OCI-LY7 (cell line): ENCODE measurements around the gene RNF144B. TPM values are rescaled to one million over a fixed set of nuclear protein-coding genes. Genes with fewer than 3 reads are reported as not detected.
A peak's percentile ranks its signal among the peaks of the same experiment; 100 is the strongest.

Experiments
- BruUV-seq: library from RNA; stranded (reverse); fragments of 400-500 nt; replicated peaks from 2 replicates; lab custom pipeline; 2021; lab: Mats Ljungman, UMichigan
- CTCF ChIA-PET: fragments of 300-600 bp; sonication (Branson Sonifier 250); formaldehyde crosslinking; loops from one replicate; lab custom pipeline; 2022; ENCODE audit warnings: antibody characterized with exemption; ENCODE audit not compliant: unreplicated experiment; lab: Charles Lee
- POLR2A ChIA-PET: fragments of 300-600 bp; sonication (Branson Sonifier 250); formaldehyde crosslinking; loops from one replicate; lab custom pipeline; 2022; ENCODE audit warnings: antibody characterized with exemption; lab: Charles Lee
- DNase-seq: peaks from one replicate; pipeline ENCODE4 v3.0.0-alpha.2; 2015; ENCODE audit warnings: low spot score
- H2AFZ ChIP-seq: fragments of 200-600 bp; sonication (generic), shearing (Covaris generic); 2 replicates; pipeline ENCODE4 v1.6.1; 2014; ENCODE audit warnings: mild to moderate bottlenecking, antibody characterized with exemption, low read length, moderate library complexity
- H3K27ac ChIP-seq: fragments of 200-600 bp; sonication (generic); 2 replicates; pipeline ENCODE4 v1.5.1; 2014; ENCODE audit warnings: mixed run types, low read depth, mild to moderate bottlenecking, moderate library complexity, low read length, inconsistent platforms; ENCODE audit not compliant: poor library complexity, severe bottlenecking
- H3K36me3 ChIP-seq: fragments of 200-600 bp; sonication (generic); 2 replicates; pipeline ENCODE4 v1.6.1; 2014; ENCODE audit warnings: mild to moderate bottlenecking, antibody characterized with exemption, low read length, moderate library complexity, mixed read lengths; ENCODE audit not compliant: insufficient read depth
- H3K4me1 ChIP-seq: fragments of 200-600 bp; sonication (generic); 2 replicates; pipeline ENCODE4 v1.5.1; 2014; ENCODE audit warnings: mild to moderate bottlenecking, low read length; ENCODE audit not compliant: insufficient read depth, poor library complexity, severe bottlenecking
- H3K4me2 ChIP-seq: fragments of 200-600 bp; sonication (generic); 2 replicates; pipeline ENCODE4 v1.6.1; 2014; ENCODE audit warnings: mild to moderate bottlenecking, low read length
- H3K4me3 ChIP-seq: fragments of 200-600 bp; sonication (generic); 2 replicates; pipeline ENCODE4 v1.5.1; 2014; ENCODE audit warnings: mild to moderate bottlenecking, low read depth, low read length; ENCODE audit not compliant: poor library complexity, severe bottlenecking
- H3K79me2 ChIP-seq: fragments of 200-600 bp; sonication (generic); 2 replicates; pipeline ENCODE4 v1.6.1; 2016; ENCODE audit warnings: low read depth, mild to moderate bottlenecking, low read length, moderate library complexity, mixed read lengths; ENCODE audit not compliant: insufficient read depth
- H3K9me2 ChIP-seq: fragments of 200-600 bp; sonication (generic); 2 replicates; pipeline ENCODE4 v1.6.1; 2016; ENCODE audit warnings: mild to moderate bottlenecking, low read length, mixed read lengths; ENCODE audit not compliant: insufficient read depth
- H3K9me3 ChIP-seq: fragments of 200-600 bp; sonication (generic); 2 replicates; pipeline ENCODE4 v1.6.1; 2014; ENCODE audit warnings: mild to moderate bottlenecking, mixed run types, low read length, mixed read lengths
- H4K20me1 ChIP-seq: fragments of 200-600 bp; sonication (generic); 2 replicates; pipeline ENCODE4 v1.6.1; 2014; ENCODE audit warnings: mild to moderate bottlenecking, antibody characterized with exemption, low read length, moderate library complexity, mixed read lengths; ENCODE audit not compliant: insufficient read depth
- EZH2phosphoT487 ChIP-seq: fragments of 200-600 bp; sonication (generic); IDR thresholded peaks from 2 replicates; pipeline ENCODE4 v1.6.1; 2018; ENCODE audit warnings: low read depth, borderline replicate concordance, mild to moderate bottlenecking, mixed run types, antibody characterized with exemption, low read length, moderate library complexity, mixed read lengths
- intact Hi-C: fragments of 100-400 bp; cut with micrococcal nuclease; formaldehyde crosslinking; loops from one replicate; pipeline ENCODE4 v1.10.0; 2022; ENCODE audit not compliant: unreplicated experiment
- total RNA-seq, 2 experiments: library from RNA; depleted of rRNA in 1 of 2; stranded (reverse); fragments of >200 nt in 1 of 2; shearing (Covaris generic) in 1 of 2; gene quantifications; 2 replicates each; pipeline ENCODE4 v1.2.3, GENCODE V29; 2014 to 2022
- TF ChIP-seq, protein P1 (sequence below): fragments of 200-600 bp; sonication (generic); conservative IDR thresholded peaks from 2 replicates; pipeline ENCODE4 v1.5.1; 2014; ENCODE audit warnings: mild to moderate bottlenecking, antibody characterized with exemption, low read length, moderate library complexity, mixed read lengths

RNF144B gene
- total RNA-seq, 2 experiments from 2014 or later = 83.4 to 151 TPM

DNA sequence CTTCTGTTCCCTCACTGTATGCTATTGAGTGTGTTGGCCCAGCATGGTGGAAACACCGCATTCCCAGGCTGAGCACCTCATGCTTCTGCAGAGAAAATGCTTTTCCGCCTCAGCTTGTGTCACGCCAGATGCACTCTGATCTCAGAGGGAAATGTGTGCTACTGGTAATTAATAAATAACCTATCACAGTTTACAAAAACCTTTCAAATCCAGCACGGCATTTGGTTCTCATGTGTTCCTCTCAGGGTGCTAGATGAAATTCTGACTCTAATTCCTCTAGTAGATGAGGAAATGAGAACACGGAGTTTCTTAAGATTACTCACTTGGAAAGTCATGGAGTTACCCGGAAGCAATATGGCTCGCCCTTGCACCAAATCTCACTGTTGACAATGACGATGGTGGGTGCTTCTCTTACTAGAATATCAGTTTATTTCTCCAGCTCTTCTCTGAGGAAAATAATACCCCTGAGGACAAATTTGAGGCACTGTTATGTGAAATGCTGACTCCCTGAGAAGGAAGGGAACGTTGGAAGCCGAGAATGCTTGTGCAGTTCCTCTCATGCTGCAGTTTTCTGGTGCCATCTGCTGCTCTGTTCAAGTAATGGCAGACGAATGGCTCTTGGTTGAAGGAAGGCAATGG is 116.6 kb downstream of the RNF144B start:
- Histone ChIP-seq H4K20me1 (no peaks in the 10 kb centered on the region), H3K9me2 (no peaks in the 10 kb centered on the region), H3K36me3 (no peaks in the 10 kb centered on the region), H3K4me1 (peaks cover 15% of the 10 kb centered on the region), H3K9me3 (no peaks in the 10 kb centered on the region), H3K4me2 (peak overlapping the region; percentile 63), H2AFZ (peak overlapping the region; percentile 99), H3K79me2 (no peaks in the 10 kb centered on the region), H3K4me3 (peak overlapping the region; percentile 45), H3K27ac (no peak overlapping the region)
- DNase-seq = peak; percentile 89
- TF ChIP-seq EZH2phosphoT487 = no peak
- TF ChIP-seq, protein P1, sequence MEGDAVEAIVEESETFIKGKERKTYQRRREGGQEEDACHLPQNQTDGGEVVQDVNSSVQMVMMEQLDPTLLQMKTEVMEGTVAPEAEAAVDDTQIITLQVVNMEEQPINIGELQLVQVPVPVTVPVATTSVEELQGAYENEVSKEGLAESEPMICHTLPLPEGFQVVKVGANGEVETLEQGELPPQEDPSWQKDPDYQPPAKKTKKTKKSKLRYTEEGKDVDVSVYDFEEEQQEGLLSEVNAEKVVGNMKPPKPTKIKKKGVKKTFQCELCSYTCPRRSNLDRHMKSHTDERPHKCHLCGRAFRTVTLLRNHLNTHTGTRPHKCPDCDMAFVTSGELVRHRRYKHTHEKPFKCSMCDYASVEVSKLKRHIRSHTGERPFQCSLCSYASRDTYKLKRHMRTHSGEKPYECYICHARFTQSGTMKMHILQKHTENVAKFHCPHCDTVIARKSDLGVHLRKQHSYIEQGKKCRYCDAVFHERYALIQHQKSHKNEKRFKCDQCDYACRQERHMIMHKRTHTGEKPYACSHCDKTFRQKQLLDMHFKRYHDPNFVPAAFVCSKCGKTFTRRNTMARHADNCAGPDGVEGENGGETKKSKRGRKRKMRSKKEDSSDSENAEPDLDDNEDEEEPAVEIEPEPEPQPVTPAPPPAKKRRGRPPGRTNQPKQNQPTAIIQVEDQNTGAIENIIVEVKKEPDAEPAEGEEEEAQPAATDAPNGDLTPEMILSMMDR = peak; percentile 100
- no TSS peak for BruUV-seq
- intact Hi-C loops = loop anchor here (1.0 to 10.0 kb wide), 7 partner anchors 111 to 919 kb away; partner anchors contain the start of genes DEK, KDM1B, NHLRC1 and TPMT
- CTCF ChIA-PET = interaction anchor here (0.6 to 3.6 kb wide), 5 partner anchors 17 to 185 kb away, joined by 3 to 35 read pairs (median 4); no protein-coding TSS in a partner anchor
- POLR2A ChIA-PET = interaction anchor here (0.6 to 1.8 kb wide), 13 partner anchors 16 to 366 kb away, joined by 3 to 16 read pairs (median 3); no protein-coding TSS in a partner anchor

DNA sequence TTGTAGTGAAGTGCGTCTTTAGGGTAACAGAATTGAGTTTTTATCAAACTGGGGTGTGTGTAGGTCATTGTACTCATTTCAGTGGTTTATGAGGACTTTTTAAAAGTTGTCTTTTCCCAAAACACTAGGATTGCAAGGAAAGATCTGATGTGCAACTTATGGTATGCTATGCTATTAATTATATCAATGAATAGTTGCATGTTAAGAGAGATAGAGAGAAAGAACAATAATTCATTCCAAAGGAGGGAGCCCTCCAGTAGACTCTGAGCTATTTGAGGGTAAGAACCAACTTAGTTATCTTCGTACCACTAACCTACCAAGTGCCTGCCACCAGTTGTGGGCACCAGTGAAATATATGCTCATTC is 117.1 kb downstream of the RNF144B start:
- Histone ChIP-seq H3K4me3 (no peak overlapping the region), H3K4me1 (peaks cover 15% of the 10 kb centered on the region), H3K27ac (no peak overlapping the region), H3K9me2 (no peaks in the 10 kb centered on the region), H3K79me2 (no peaks in the 10 kb centered on the region), H3K4me2 (peak overlapping the region; percentile 63; the same call in 1 of the 2 replicates), H3K9me3 (no peaks in the 10 kb centered on the region), H2AFZ (peak overlapping the region; percentile 99; the same call in 1 of the 2 replicates), H3K36me3 (no peaks in the 10 kb centered on the region), H4K20me1 (no peaks in the 10 kb centered on the region)
- no peak for DNase-seq
- BruUV-seq = no TSS peak
- ChIA-PET CTCF (interaction anchor here (1.0 to 3.6 kb wide), 4 partner anchors 113 to 186 kb away, joined by 3 to 35 read pairs (median 6); no protein-coding TSS in a partner anchor), POLR2A (interaction anchor here (1.8 kb wide), 1 partner anchor 181 kb away, joined by 16 read pairs; no protein-coding TSS in a partner anchor)
- no peak for TF ChIP-seq EZH2phosphoT487
- TF ChIP-seq, protein P1 = peak; percentile 55; the same call in 1 of the 2 replicates
- intact Hi-C loops = loop anchor here (1.0 to 10.0 kb wide), 6 partner anchors 180 to 919 kb away; partner anchors contain the start of genes DEK, KDM1B, NHLRC1 and TPMT
